Measurements from ENCODE around the gene KRT2. TPM values are rescaled to one million over a fixed set of nuclear protein-coding genes. Genes with fewer than 3 reads are reported as not detected.
A peak's percentile ranks its signal among the peaks of the same experiment; 100 is the strongest.

The KRT2 gene
- total and polyA plus RNA-seq, 9 of the 15 experiments (the other 6 are each of a cell fraction or from before 2014, with no cell fraction given), result 0.03 to 0.69 (median 0.07) TPM; not detected in 2

GRCh38 chr12:52606581-52607218, 45.3 kb downstream of the KRT2 start (continued):
- TF ChIP-seq ZNF551 (CRISPR knock-in tag; IDR thresholded peaks at IDR 0.05), result no peak
- no peak for TF ChIP-seq TFE3 (CRISPR knock-in tag; IDR thresholded peaks at IDR 0.05)
- no peak for TF ChIP-seq KDM1A (IDR thresholded peaks at IDR 0.05)
- TF ChIP-seq DNMT1 (IDR thresholded peaks at IDR 0.05), result no peak
- TF ChIP-seq HDAC8 (tag; IDR thresholded peaks at IDR 0.05), result no peak
- peak; percentile 86 for TF ChIP-seq ZNF589 (CRISPR knock-in tag; IDR thresholded peaks at IDR 0.05; ENCODE audit: low read depth)

- ATAC-seq (no peak), FAIRE-seq (no peak), DNase-seq (ENCODE audit: extremely low read depth in 1 of 4, low spot score in 3 of 4) (no peak)
- POLR2A ChIA-PET, result interaction anchor here (0.5 kb wide), 1 partner anchor 301 kb away, joined by 4 read pairs; no protein-coding TSS in a partner anchor
- no peak overlapping the region for H3K4me3 ChIP-seq
- no peaks in the 10 kb centered on the region for H3K9me1 ChIP-seq (ENCODE audit: control insufficient read depth, insufficient read depth, low read length)
- H4K20me1 ChIP-seq (replicated peaks; ENCODE audit: control insufficient read depth, insufficient read depth, low read length), result no peaks in the 10 kb centered on the region
- no peak overlapping the region for H3K9ac ChIP-seq (ENCODE audit: insufficient read depth in 1 of 2, low read depth in 2 of 2, low read length in 2 of 2)
- H3K4me2 ChIP-seq (ENCODE audit: insufficient read depth, low read length), result no peak overlapping the region
- TF ChIP-seq THRB (CRISPR knock-in tag; conservative IDR thresholded peaks at IDR 0.05), result no peak
- no peak for TF ChIP-seq POLR2A (conservative IDR thresholded peaks at IDR 0.05)
- TF ChIP-seq SRSF1 (IDR thresholded peaks at IDR 0.05; ENCODE audit: low read depth, low read length), result no peak
- peak; percentile 66 for TF ChIP-seq ZNF175 (CRISPR knock-in tag; IDR thresholded peaks at IDR 0.05; ENCODE audit: low read depth)
- TF ChIP-seq ZNF766 (CRISPR knock-in tag; conservative IDR thresholded peaks at IDR 0.05), result 0 out of 2 replicates have a peak, but pooled peaks have one; percentile 9
- H3K79me2 ChIP-seq (ENCODE audit: control insufficient read depth, insufficient read depth, low read length), result no peaks in the 10 kb centered on the region
- no peaks in the 10 kb centered on the region for H3K36me3 ChIP-seq (ENCODE audit: control insufficient read depth, insufficient read depth, low read length)
- no peak overlapping the region for H2AFZ ChIP-seq (ENCODE audit: low read depth, low read length)
- H3K27ac ChIP-seq (ENCODE audit: extremely low read depth, low read depth, low read length), result no peak overlapping the region
- 13% methylated on average over 3 of the region's 3 CpGs for WGBS (ENCODE audit: insufficient coverage, low coverage, missing lambda C conversion rate)
- H3K9me3 ChIP-seq (replicated peaks; ENCODE audit: control insufficient read depth, insufficient read depth, low read depth, low read length), result no peaks in the 10 kb centered on the region
- BruUV-seq (replicated peaks), result no TSS peak
- intact Hi-C loops (cut with micrococcal nuclease), result no loop called here
- H3K4me1 ChIP-seq (replicated peaks in 1 of 2; ENCODE audit: control insufficient read depth in 2 of 2, insufficient read depth in 2 of 2, low read length in 2 of 2), result peaks cover 6 to 13% of the 10 kb centered on the region in 2 experiments; a peak in 4 of 5 replicates
- peaks cover 0 to 20% of the 10 kb centered on the region in 2 experiments; a peak in 3 of 5 replicates for H3K27me3 ChIP-seq (ENCODE audit: control insufficient read depth in 2 of 2, insufficient read depth in 2 of 2, low read length in 2 of 2)
- in situ Hi-C loops (cut with MboI), result no loop called here
- CTCF ChIA-PET (ENCODE audit: low intra/inter-chr PET ratio), result no interaction called here
Measured at GRCh38 chr12:52606096-52606495, 45.9 kb downstream of the KRT2 start.

All from K562 (cell line).